Right lobe of liver (tissue), 4 donors: ENCODE results near the gene SPTBN5.

Experiments used
- CTCF ChIP-seq, 4 donors: fragments of 200-600 bp in 3 of 4; fragments of 450-650 bp in 1 of 4; IDR thresholded peaks; one replicate each; pipeline versions ENCODE4 v1.5.1 to v1.8.0; 2016 to 2022; ENCODE audit warnings: antibody characterized with exemption in 4 of 4, mild to moderate bottlenecking in 2 of 4
- POLR2A ChIP-seq: fragments of 450-650 bp; IDR thresholded peaks from one replicate; pipeline ENCODE4 v1.6.1; 2017; ENCODE audit warnings: antibody characterized with exemption, mild to moderate bottlenecking
- donor health status: DM: no; HTN: no; CAD: no.
- donor health status: DM: no; HTN: no; CAD: no.
- donor health status: DM: no; HTN: yes; CAD: no.

- TF ChIP-seq POLR2A = no peak
- no peak for TF ChIP-seq CTCF (IDR thresholded peaks at IDR 0.05)
Observed at GRCh38 chr15:41918506-41919126, 24.8 kb upstream of the SPTBN5 start.
